HG03432 (cell line): ENCODE results near the gene ALOX5AP.

Source experiments
- ATAC-seq: cut with Tn5 transposase; IDR thresholded peaks from one replicate; pipeline ENCODE4 v1.9.1; 2021; ENCODE audit warnings: mild to moderate bottlenecking, moderate library complexity; ENCODE audit not compliant: unreplicated experiment

The ALOX5AP gene

DNA sequence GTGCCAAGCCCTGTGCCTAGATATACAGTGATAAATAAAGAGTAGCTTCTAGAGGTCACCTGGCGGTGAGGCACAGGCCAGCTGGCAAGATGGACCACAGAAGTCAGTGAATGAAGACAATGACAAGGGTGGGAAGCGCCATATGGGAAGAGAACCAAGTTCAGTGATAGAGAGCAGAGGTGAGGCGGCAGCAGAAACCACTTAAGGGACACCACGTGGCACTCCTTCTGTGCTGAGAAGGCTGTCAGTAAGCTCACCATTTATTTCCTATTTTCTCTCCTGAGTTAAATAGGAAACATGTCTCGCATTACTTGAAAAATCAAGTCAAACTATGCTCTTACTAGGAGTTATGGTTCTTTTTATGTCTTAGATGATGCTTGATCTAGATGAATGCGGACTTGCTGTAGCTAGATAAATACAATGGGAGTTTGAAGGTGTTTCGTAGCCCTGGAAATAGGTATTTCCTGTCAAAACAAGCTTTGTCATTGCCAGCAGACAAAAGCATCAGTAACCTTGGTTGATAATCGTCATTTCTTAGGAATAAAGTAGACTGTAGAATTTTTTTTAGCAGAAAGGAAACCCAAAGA is 17.8 kb downstream of the ALOX5AP start:
- no peak for ATAC-seq

DNA sequence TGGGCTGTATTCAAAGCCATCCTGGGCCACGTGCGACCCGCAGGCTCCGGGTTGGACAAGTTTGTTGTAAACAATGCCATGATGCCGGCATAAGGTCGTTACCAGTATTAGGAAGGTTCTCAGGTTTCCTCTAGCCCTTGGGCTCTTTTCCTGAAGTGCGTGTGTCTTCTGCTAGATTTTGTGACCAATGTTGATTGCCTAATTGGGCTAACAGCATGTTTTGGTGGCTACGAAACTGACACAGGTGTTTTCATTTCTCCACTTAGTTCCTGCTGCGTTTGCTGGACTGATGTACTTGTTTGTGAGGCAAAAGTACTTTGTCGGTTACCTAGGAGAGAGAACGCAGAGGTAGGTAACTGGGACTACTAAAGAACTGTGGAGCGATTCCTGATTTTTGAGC is 20.3 kb downstream of the ALOX5AP start:
- no peak for ATAC-seq

DNA sequence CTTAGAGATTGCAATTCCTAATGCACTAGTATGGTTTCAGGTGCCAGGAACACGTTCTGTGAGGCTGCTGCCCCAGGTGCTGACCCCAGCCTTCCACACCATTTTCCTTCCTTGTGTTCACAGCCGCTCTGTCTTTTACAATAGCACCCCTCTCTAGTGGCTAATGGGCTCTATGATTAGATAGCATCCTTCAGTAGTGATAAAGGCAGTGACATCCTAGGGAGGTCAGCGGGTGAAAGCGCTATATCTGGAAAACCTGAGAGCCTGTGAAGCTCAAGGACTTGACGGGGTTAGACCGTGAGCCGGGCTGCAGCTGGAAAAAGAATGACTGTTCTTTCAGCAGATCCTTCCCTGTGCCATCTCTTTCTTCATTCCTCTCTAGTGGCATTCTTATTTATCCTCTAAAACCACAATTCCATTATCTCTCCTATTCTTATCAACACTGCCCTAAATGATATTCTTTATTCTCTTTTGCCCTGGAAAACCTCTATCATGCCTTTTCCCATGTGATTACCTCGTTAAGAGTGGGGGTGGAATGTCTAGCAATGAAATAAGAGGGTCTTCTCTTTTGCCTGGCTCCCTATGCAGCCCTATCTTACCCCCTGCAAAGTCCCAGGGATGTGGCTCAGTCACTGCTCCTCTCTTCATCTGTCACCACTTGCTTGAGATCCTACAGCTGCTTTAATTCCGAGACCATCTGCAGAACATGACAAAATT is 21.8 kb downstream of the ALOX5AP start:
- no peak for ATAC-seq

DNA sequence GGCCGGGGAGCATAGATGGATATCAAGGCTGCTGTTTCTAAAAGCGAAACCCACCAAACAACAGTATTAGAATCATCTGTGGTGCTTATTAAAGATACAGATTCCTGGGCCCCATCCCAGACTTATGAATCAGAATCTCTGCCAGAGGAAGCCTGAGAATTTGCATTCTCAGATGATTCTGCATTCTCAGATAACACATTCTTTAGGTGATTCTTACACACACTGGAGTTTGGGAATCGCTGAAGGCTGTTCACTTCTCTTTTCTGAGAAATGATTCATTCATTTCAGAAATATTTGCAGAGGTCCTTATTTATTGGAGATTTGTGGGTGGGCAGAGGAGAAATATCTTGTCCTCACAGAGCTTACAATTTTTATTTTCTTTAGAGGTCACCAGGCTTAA is 24.4 kb downstream of the ALOX5AP start:
- ATAC-seq = no peak

DNA sequence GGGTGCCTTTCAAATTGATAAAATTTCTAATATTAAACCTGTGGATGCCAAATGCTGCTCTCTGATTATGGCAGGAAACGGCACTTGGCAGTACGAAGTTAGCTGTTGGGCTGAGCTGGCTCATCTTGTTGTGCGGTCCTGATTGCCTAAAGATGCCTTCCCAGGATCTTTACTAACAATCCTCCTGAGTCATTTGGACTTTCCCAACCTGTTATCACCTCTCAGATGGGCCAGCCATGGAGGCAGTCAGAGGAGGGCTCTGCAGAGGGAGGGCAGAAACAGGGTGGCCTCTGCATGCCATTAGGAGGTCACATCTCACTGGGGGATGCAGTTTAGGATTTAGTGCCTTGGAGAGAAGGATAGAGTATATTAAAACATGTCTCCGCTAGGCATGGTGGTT is 27.3 kb downstream of the ALOX5AP start:
- no peak for ATAC-seq

GRCh38 chr13:30763786-30764413 is 28.6 kb downstream of the ALOX5AP start:
- no peak for ATAC-seq

DNA sequence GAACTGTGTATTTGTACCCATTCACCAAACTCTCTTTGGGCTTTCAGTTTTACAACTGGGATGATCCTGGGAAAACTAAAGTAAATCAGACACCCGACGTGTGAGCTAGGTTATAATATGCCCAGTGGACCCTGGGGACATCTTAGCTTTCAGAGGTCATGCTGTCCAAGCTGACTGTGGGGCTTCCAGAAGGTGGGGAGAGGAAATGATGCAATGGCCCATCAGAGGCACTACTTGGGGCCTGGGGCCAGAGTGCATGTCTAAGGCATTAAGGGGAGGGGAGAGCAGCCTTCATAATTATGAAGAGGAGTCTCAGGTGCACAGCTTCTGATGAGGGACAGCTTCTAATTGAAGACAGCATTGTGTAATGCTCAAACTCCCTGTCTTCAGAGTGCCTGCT is 30.9 kb downstream of the ALOX5AP start:
- ATAC-seq = no peak

DNA sequence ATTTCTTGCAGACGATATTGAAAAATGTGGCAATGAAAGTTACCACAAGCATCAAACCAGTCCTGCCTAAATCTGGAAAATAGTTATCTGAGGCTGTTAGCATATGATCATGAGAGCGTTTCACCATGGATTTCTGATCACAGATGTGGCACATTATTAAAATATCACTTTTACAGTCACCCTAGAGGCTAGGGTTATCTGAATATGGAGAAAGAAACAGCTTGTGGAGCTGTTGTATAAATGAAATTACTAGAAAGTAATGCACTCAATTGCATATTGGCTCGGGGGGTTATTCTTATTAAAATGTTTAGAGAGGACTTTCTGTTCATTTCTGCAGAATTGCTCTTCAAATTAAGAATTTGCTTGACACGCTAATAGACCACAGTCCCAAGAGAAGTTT is 35.6 kb downstream of the ALOX5AP start:
- ATAC-seq = no peak

DNA sequence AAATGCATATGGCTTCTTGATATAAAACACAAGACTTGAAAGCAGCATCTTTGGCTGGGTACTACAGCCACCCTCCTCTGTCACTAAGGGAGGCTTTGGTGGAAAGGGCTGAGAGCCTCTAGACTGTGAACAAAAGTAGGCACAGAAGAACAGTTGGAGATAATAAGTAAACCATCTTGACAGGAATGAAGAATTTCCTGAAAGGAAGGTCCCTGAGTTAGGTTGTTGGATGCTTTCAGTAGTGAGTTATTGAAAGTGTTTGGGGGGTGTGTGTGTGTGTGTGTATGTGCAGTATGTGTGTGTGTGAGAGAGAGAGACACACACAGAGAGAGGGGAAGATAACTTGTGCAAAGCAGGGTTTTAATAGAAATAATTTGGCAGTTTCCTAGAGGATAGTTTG is 38.2 kb downstream of the ALOX5AP start:
- no peak for ATAC-seq

GRCh38 chr13:30774214-30774730 is 38.9 kb downstream of the ALOX5AP start:
- no peak for ATAC-seq

DNA sequence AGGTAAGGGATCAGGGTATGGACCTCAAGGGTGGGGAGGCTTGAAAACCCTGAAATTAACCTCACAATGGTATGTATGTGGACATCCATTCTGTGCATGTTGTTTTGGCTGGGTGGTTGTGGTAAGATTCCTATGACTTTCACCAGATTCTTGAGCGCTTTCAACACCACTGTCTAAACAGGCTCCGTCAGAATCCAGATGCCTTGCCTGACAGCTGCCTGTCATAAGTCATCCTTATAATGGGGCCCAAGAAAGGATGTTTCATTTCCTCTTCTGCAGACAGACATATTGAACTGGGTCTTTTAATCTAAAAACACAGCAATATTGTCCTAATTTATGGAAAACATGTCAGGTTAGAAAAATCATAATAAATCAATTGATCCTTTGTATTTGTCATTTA is 41.3 kb downstream of the ALOX5AP start:
- no peak for ATAC-seq

- ATAC-seq = no peak
Measured at GRCh38 chr13:30779016-30779415, 43.7 kb downstream of the ALOX5AP start.

DNA sequence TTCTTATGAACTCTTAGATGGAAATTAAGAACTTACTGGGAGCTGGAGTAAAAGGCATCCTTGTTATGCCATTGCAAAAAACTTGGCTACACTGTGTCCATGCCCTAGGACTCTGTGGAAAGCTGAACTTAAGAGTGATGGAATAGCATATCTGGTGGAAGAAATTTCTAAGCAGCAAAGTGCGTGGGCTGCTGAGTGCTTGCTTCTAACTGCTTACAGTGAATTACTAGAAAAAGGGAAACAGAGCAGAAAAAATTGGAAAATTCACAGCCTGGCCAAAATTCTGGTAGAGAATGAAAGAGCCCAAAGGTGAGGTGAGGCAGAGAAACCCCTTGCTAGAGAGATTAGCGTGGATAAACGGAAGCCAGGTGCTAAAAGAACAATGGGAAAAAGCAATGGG is 44.3 kb downstream of the ALOX5AP start:
- no peak for ATAC-seq

- ATAC-seq = no peak
Measured at GRCh38 chr13:30780338-30780981, 45.1 kb downstream of the ALOX5AP start.

DNA sequence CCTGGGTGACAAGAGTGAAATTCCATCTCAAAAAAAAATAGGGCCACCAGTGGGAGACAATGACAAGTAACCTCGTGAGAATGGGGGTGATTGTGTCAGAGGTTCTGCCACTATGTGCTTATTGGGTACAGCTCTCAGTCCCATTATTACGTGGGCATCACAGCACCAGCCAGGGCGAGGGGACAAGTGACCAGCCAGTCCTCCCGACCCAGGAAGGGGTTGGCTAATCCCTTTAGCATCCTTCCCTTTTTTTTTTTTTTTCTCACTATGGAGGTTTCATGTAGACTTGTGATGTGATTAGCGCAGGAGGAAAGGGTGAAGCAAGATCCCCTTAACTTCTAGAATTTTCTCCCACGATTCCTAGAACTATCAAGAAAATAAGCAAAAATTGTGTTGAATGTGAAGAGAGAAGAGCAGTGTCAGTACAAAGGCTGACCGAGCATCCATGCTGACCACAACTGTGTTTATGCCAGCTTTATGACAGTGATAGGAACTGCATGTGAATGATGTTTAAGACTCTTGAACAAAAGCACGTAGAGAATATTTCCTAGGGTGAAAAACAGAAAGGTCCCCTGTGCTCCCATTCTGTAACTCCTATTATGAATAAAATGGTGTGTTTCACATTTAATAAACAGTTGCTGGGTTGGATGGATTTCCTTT is 50.0 kb downstream of the ALOX5AP start:
- ATAC-seq = no peak

DNA sequence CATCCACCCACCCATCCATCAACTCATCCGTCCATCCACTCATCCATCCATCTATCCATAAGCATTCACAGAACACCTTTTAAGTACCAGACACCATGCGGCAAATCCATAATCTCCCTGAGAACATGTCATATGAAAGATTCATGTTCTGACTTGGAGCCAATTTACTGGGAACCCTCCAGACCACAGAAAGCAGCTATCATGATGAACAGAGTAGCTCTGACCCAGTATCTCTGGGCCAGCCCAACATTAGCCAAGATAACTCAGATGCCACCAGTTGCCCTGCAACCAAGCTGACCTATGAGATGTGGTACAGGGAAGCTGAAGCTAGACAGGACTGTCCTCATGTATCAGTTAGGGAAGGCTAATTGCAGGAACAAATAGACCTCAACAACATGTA is 51.3 kb downstream of the ALOX5AP start:
- no peak for ATAC-seq

GRCh38 chr13:30787738-30788525 is 52.6 kb downstream of the ALOX5AP start:
- no peak for ATAC-seq

DNA sequence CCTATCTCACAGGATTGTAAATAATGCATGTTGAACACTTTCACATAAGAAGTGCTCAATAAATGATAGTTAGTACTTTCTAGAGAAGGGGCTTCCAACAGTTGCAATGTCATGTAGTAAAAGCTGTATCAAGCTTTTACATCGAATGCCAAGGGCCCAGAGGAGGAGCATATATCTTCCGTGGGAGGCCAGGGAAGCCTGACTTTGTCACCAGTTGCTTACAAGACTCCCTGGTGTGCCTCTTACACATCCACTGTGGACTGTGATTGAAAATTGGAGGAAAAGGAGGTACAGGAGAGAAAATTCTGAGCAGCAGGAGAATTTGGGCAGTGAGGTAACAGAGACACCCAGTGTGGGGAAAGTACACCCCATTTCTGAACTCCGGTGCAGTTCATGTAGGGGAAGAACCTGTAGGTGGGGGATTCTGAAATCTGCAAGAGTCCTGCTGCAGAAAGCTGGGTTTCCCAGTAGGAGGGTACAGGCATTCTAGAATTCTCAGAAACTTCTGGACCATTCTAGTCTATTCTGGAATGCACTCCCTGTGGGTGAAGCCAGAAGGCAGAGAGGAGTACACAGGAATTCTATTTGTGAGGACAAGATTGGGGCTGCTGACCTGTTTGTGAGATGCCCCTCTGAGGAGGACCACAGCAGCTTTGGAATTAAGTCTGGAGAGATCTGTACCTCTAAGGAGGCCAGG is 54.0 kb downstream of the ALOX5AP start:
- ATAC-seq = no peak

DNA sequence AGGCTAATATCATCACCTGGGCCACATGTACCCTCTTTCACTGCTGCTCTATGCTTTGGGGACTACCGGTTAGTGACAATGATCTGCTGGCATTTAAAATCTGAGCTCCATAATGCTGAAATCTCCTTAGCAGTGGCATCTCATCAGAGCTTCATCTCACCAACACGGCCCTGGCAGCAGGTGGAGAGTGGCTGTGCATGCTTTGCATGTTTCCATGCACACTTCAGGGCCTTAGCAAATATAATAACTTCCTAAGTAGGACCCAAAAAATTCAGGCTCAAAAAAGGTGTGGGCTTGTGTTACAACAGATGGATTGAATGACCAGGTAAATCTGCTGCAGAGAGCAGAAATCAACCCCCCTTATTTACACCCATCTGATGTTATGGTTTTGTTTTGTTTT is 55.2 kb downstream of the ALOX5AP start:
- ATAC-seq = no peak
